ENCODE data around the gene SLC25A41. TPM values are rescaled to one million over a fixed set of nuclear protein-coding genes. Genes with fewer than 3 reads are reported as not detected.

The SLC25A41 gene
- total and polyA plus RNA-seq, 2 of the 8 experiments (the other 6 are each of a cell fraction or from before 2014, with no cell fraction given), result 0.50 TPM; not detected in 1

GRCh38 chr19:6381030-6381750, 52.4 kb downstream of the SLC25A41 start:
- FAIRE-seq, result no peak
- POLR2A ChIA-PET (ENCODE audit: partially characterized antibody), result interaction anchor here (0.7 to 0.8 kb wide), 3 partner anchors 20 to 40 kb away, joined by 3 to 4 read pairs (median 3); partner anchors contain the start of gene CLPP
- CTCF ChIA-PET (ENCODE audit: partially characterized antibody), result no interaction called here
- TF ChIP-seq CBX5 (IDR thresholded peaks at IDR 0.05; ENCODE audit: low read depth, low read length) (no peak), NANOG (IDR thresholded peaks at IDR 0.05; ENCODE audit: insufficient read depth, low read depth, low read length, poor library complexity, severe bottlenecking) (no peak), KDM1A (IDR thresholded peaks at IDR 0.05; ENCODE audit: borderline replicate concordance, low read length) (no peak), SP4 (IDR thresholded peaks at IDR 0.05; ENCODE audit: low read length) (no peak), JUN (IDR thresholded peaks at IDR 0.05; ENCODE audit: low read depth, low read length) (no peak), TEAD4 (IDR thresholded peaks at IDR 0.05; ENCODE audit: low read depth, low read length) (no peak), ZNF274 (IDR thresholded peaks at IDR 0.05; ENCODE audit: borderline replicate concordance, extremely low read depth, low read length) (no peak), CEBPB (IDR thresholded peaks at IDR 0.05; ENCODE audit: low read depth, low read length) (no peak), HDAC2 (IDR thresholded peaks at IDR 0.05; ENCODE audit: borderline replicate concordance in 1 of 2, low read depth in 2 of 2, low read length in 2 of 2) (no peak), YY1 (IDR thresholded peaks at IDR 0.05; ENCODE audit: low read depth, low read length) (no peak), TAF7 (optimal IDR thresholded peaks at IDR 0.05; ENCODE audit: borderline replicate concordance, low read depth, low read length) (no peak), EZH2 (IDR thresholded peaks at IDR 0.05; ENCODE audit: low read depth, low read length, severe bottlenecking) (no peak)
- TF ChIP-seq, protein P1, sequence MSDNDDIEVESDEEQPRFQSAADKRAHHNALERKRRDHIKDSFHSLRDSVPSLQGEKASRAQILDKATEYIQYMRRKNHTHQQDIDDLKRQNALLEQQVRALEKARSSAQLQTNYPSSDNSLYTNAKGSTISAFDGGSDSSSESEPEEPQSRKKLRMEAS (IDR thresholded peaks at IDR 0.05), result no peak

More at GRCh38 chr19:6381030-6381750, 52.4 kb downstream of the SLC25A41 start:
- no peak overlapping the region for H3K4me2 ChIP-seq (ENCODE audit: insufficient read depth in 1 of 2, low read depth in 2 of 2, low read length in 2 of 2)
- H3K23ac ChIP-seq (ENCODE audit: insufficient read length), result no peak overlapping the region
- no peaks in the 10 kb centered on the region for H3K23me2 ChIP-seq (ENCODE audit: low read depth, low read length)
- no peak overlapping the region for H2BK20ac ChIP-seq (ENCODE audit: low read length)
- H3K14ac ChIP-seq (ENCODE audit: insufficient read length), result no peak overlapping the region
- no peak for DNase-seq (ENCODE audit: low read depth in 1 of 2, low spot score in 2 of 2)
- no peak overlapping the region for H3K4ac ChIP-seq (replicated peaks; ENCODE audit: insufficient read length, low read depth, low read length)
- no peak overlapping the region for H2AK5ac ChIP-seq (ENCODE audit: low read depth, low read length)
- no peak overlapping the region for H3K27ac ChIP-seq (ENCODE audit: low read depth, low read length)
- H3K9me3 ChIP-seq (ENCODE audit: insufficient read depth in 2 of 2, low read depth in 1 of 2, low read length in 1 of 2), result peaks cover 5 to 11% of the 10 kb centered on the region in 2 experiments; a peak in 2 of 4 replicates
- 92% methylated on average over 19 of the region's 40 CpGs; no CpG with 5 or more reads in 1 of the 2 experiments for WGBS, 2 experiments (ENCODE audit: extremely low coverage in 1 of 2, insufficient coverage in 1 of 2, insufficient read length in 1 of 2, insufficient replicate concordance in 2 of 2, low coverage in 1 of 2, low lambda C conversion rate in 2 of 2, missing lambda C conversion rate in 1 of 2)
- no peak overlapping the region for H2BK120ac ChIP-seq (replicated peaks; ENCODE audit: low read depth, low read length)
- no peak overlapping the region for H3K9ac ChIP-seq (replicated peaks in 1 of 4; ENCODE audit: extremely low read depth in 1 of 4, low read depth in 3 of 4, low read length in 3 of 4)
- H2BK5ac ChIP-seq (ENCODE audit: low read depth, low read length), result no peak overlapping the region
- H3K56ac ChIP-seq (replicated peaks; ENCODE audit: insufficient read length, low read depth, low read length), result no peak overlapping the region
- no peaks in the 10 kb centered on the region for H3K79me1 ChIP-seq (ENCODE audit: low read depth, low read length)
- no peaks in the 10 kb centered on the region for H3K27me3 ChIP-seq (replicated peaks in 1 of 4; ENCODE audit: control insufficient read depth in 3 of 4, extremely low read depth in 1 of 4, insufficient read depth in 3 of 4, low read length in 3 of 4)
- no peak overlapping the region for H4K91ac ChIP-seq (replicated peaks; ENCODE audit: insufficient read length, low read length)
- no peak overlapping the region for H2BK12ac ChIP-seq (ENCODE audit: low read depth, low read length)
- H2BK15ac ChIP-seq (ENCODE audit: low read length), result no peak overlapping the region
- peaks cover 0 to under 1% (median 0%) of the 10 kb centered on the region in 4 experiments; a peak in 3 of 7 replicates for H3K4me1 ChIP-seq (replicated peaks in 1 of 4; ENCODE audit: control insufficient read depth in 3 of 4, insufficient read depth in 4 of 4, low read length in 3 of 4)
- no peak overlapping the region for H2AFZ ChIP-seq (ENCODE audit: low read length)
- no peak overlapping the region for H3K4me3 ChIP-seq (ENCODE audit: extremely low read depth in 1 of 4, insufficient read depth in 2 of 4, low read depth in 3 of 4, low read length in 4 of 4)
- no peak overlapping the region for H4K8ac ChIP-seq (ENCODE audit: extremely low read depth, insufficient read depth, low read length)
- no peaks in the 10 kb centered on the region for H3K79me2 ChIP-seq (ENCODE audit: control insufficient read depth in 1 of 2, insufficient read depth in 2 of 2, low read length in 2 of 2)
- H4K5ac ChIP-seq (ENCODE audit: insufficient read length, low read depth, low read length), result no peak overlapping the region
- peaks cover 2 to 6% of the 10 kb centered on the region in 2 experiments for H4K20me1 ChIP-seq (replicated peaks in 1 of 2; ENCODE audit: control insufficient read depth in 1 of 2, insufficient read depth in 2 of 2, low read length in 2 of 2)
- no peak overlapping the region for H3K18ac ChIP-seq (ENCODE audit: extremely low read depth, low read length)
- H3K36me3 ChIP-seq (ENCODE audit: control insufficient read depth in 2 of 4, insufficient read depth in 4 of 4, low read length in 3 of 4), result peaks cover 20 to 50% (median 40%) of the 10 kb centered on the region in 4 experiments

Data from H1 (cell line).